Superior temporal gyrus (tissue), 1 donor: ENCODE results near the gene KRT9.
"Not testable (repeated sequence)": the region's sequence is repeated elsewhere in the genome, so short reads cannot be mapped to it uniquely, and the experiment has no call there.

ENCODE experiments used
- DNase-seq: peaks from one replicate; pipeline ENCODE4 v3.0.0-alpha.2; 2016; ENCODE audit errors: extremely low spot score

KRT9 gene

GRCh38 chr17:41602524-41602923 is 30.7 kb upstream of the KRT9 start:
- no peak for DNase-seq

GRCh38 chr17:41600318-41600717 is 28.5 kb upstream of the KRT9 start:
- DNase-seq = no peak

- no peak for DNase-seq
These were observed 27.8 kb upstream of the KRT9 start for GRCh38 chr17:41599680-41600079.

- DNase-seq = no peak
These were observed 23.7 kb upstream of the KRT9 start for GRCh38 chr17:41595585-41595984.

- DNase-seq = no peak
These were observed 22.6 kb upstream of the KRT9 start for GRCh38 chr17:41594363-41594915.

GRCh38 chr17:41593306-41593981 is 21.6 kb upstream of the KRT9 start:
- no peak for DNase-seq

- no peak for DNase-seq
These were observed 20.9 kb upstream of the KRT9 start for GRCh38 chr17:41592601-41593305.

- DNase-seq = no peak
These were observed 17.4 kb upstream of the KRT9 start for GRCh38 chr17:41589301-41589700.

- no peak for DNase-seq
These were observed 16.4 kb upstream of the KRT9 start for GRCh38 chr17:41588126-41588810.

GRCh38 chr17:41586863-41587495 is 15.1 kb upstream of the KRT9 start, which contains the start of gene KRT14:
Gene KRT14, minus strand, starts transcription at chr17:41586895. Its CDS starts 61 bp downstream, at chr17:41586834.
- DNase-seq = no peak

GRCh38 chr17:41585301-41586056 is 13.6 kb upstream of the KRT9 start:
- DNase-seq = no peak

- not testable (repeated sequence) for DNase-seq
These were observed 12.6 kb upstream of the KRT9 start for GRCh38 chr17:41584331-41584927.

GRCh38 chr17:41583137-41584127 is 11.6 kb upstream of the KRT9 start:
- no peak for DNase-seq

GRCh38 chr17:41582061-41582968 is 10.5 kb upstream of the KRT9 start:
- DNase-seq = not testable (repeated sequence)

GRCh38 chr17:41581366-41582060 is 9.7 kb upstream of the KRT9 start:
- no peak for DNase-seq

GRCh38 chr17:41580687-41581365 is 9.0 kb upstream of the KRT9 start:
- no peak for DNase-seq

- DNase-seq = no peak
These were observed 8.4 kb upstream of the KRT9 start for GRCh38 chr17:41580244-41580575.
